H1 (cell line): ENCODE results near the gene MB. TPM values are rescaled to one million over a fixed set of nuclear protein-coding genes. Genes with fewer than 3 reads are reported as not detected.

ENCODE experiments used
- CHD7 ChIP-seq: fragments of 300-600 bp; sonication (generic); IDR thresholded peaks from 2 replicates; pipeline ENCODE4 v1.7.1; 2012; ENCODE audit warnings: low read length, moderate library complexity, mild to moderate bottlenecking, inconsistent platforms; ENCODE audit not compliant: insufficient replicate concordance
- POLR2A ChIP-seq, 2 experiments: IDR thresholded peaks; 1 replicate in 1 of 2; 2 replicates in 1 of 2; pipeline ENCODE4 v1.6.1; 2011; ENCODE audit warnings: low read depth in 2 of 2, low read length in 2 of 2, mild to moderate bottlenecking in 2 of 2; ENCODE audit errors: control extremely low read depth in 1 of 2
- RBBP5 ChIP-seq: IDR thresholded peaks from 2 replicates; pipeline ENCODE4 v1.7.1; 2012; ENCODE audit warnings: low read depth, mild to moderate bottlenecking, inconsistent platforms, low read length, moderate library complexity, borderline replicate concordance
- SP4 ChIP-seq: IDR thresholded peaks from 2 replicates; pipeline ENCODE4 v1.6.1; 2012; ENCODE audit warnings: low read length, inconsistent platforms
- TAF1 ChIP-seq: IDR thresholded peaks from 2 replicates; pipeline ENCODE4 v1.6.1; 2011; ENCODE audit warnings: mild to moderate bottlenecking, low read depth, low read length
- polyA plus RNA-seq, 7 experiments: library from polyadenylated mRNA; depleted of rRNA in 3 of 7; stranded (reverse) in 5 of 7; unstranded in 2 of 7; fragments of >200 nt in 5 of 7; fragments of 200-250 nt in 2 of 7; gene quantifications; 1 replicate in 5 of 7; 2 replicates in 1 of 7; 4 replicates in 1 of 7; pipeline versions ENCODE4 v1.2.1 to v1.2.3, GENCODE V29; 2011 to 2013; ENCODE audit warnings: missing spikeins in 2 of 7, mixed read lengths in 2 of 7
- total RNA-seq: library from RNA; stranded (reverse); fragmentation: NEBNext Ultra II Directional; extraction: Animal tissue kit (Norgen Biotek cat#: 25700); gene quantifications from 2 replicates; pipeline ENCODE4 v1.2.1, GENCODE V29; 2021

MB gene
- total and polyA plus RNA-seq, 2 of the 8 experiments (the other 6 are each of a cell fraction or from before 2014, with no cell fraction given) = 1.5 TPM; not detected in 1

- TF ChIP-seq CHD7 = no peak
- no peak for TF ChIP-seq TAF1
- TF ChIP-seq RBBP5 = no peak
- TF ChIP-seq POLR2A (IDR thresholded peaks at IDR 0.05; ENCODE audit: control extremely low read depth in 1 of 2, low read depth in 2 of 2, low read length in 2 of 2) = no peak
- no peak for TF ChIP-seq SP4
Measured at GRCh38 chr22:35618427-35619223, 1.5 kb upstream of the MB start (continued).
